Endothelial cell of umbilical vein (primary cell): ENCODE data around the gene NCKAP5. TPM values are rescaled to one million over a fixed set of nuclear protein-coding genes. Genes with fewer than 3 reads are reported as not detected.

ENCODE experiments used
- BruUV-seq: library from RNA; stranded (reverse); fragments of 400-500 nt; replicated peaks from 2 replicates; lab custom pipeline; 2021; lab: Mats Ljungman, UMichigan
- CTCF ChIA-PET: fragments of 300-600, 350-600 bp; sonication (Branson Sonifier 250); formaldehyde crosslinking; loops from one replicate; lab custom pipeline; 2021; ENCODE audit warnings: antibody characterized with exemption, inconsistent platforms; lab: Charles Lee
- POLR2A ChIA-PET: fragments of 300-600, 350-600 bp; sonication (Branson Sonifier 250); formaldehyde crosslinking; loops from one replicate; lab custom pipeline; 2021; ENCODE audit warnings: antibody characterized with exemption, inconsistent platforms; lab: Charles Lee
- DNase-seq: peaks from one replicate; pipeline ENCODE4 v3.0.0-alpha.2; 2011; ENCODE audit warnings: low read depth, low spot score
- FAIRE-seq: peaks from 2 replicates; lab custom pipeline; 2011; peaks lifted over from hg19 to GRCh38; lab: Jason Lieb, UNC
- H2AFZ ChIP-seq: 2 replicates; pipeline ENCODE4 v1.6.0; 2012; ENCODE audit warnings: low read depth, low read length, control low read depth, inconsistent platforms
- H3K27ac ChIP-seq: 2 replicates; pipeline ENCODE4 v1.5.1; 2011; ENCODE audit warnings: low read depth, mild to moderate bottlenecking, control low read depth, low read length, moderate library complexity; ENCODE audit not compliant: insufficient read depth
- H3K27me3 ChIP-seq, 2 experiments: 2 replicates each; pipeline versions ENCODE4 v1.6.0 to v1.6.1; 2011; ENCODE audit warnings: low read length in 2 of 2, mixed read lengths in 1 of 2; ENCODE audit not compliant: control insufficient read depth in 2 of 2, insufficient read depth in 2 of 2
- H3K36me3 ChIP-seq, 2 experiments: 2 replicates in 1 of 2; 3 replicates in 1 of 2; pipeline ENCODE4 v1.5.1; 2011; ENCODE audit warnings: low read length in 2 of 2, mild to moderate bottlenecking in 1 of 2, moderate library complexity in 1 of 2; ENCODE audit not compliant: control insufficient read depth in 2 of 2, insufficient read depth in 2 of 2; ENCODE audit errors: extremely low read depth in 1 of 2
- H3K4me1 ChIP-seq: 3 replicates; pipeline ENCODE4 v1.5.1; 2011; ENCODE audit warnings: mild to moderate bottlenecking, low read length; ENCODE audit not compliant: control insufficient read depth, insufficient read depth; ENCODE audit errors: extremely low read depth
- H3K4me2 ChIP-seq: 2 replicates; pipeline ENCODE4 v1.6.1; 2011; ENCODE audit warnings: low read length, control low read depth, mixed read lengths; ENCODE audit not compliant: insufficient read depth
- H3K4me3 ChIP-seq, 3 experiments: fragments of 200-600 bp in 1 of 3; sonication (generic), shearing (Covaris generic) in 1 of 3; replicated peaks in 1 of 3; 2 replicates each; pipeline ENCODE4 v1.5.1; 2011 to 2016; ENCODE audit warnings: control low read depth in 3 of 3, low read length in 3 of 3, mild to moderate bottlenecking in 2 of 3, inconsistent platforms in 1 of 3, low read depth in 1 of 3, moderate library complexity in 1 of 3; ENCODE audit not compliant: insufficient read depth in 1 of 3
- H3K79me2 ChIP-seq: 2 replicates; pipeline ENCODE4 v1.6.0; 2012; ENCODE audit warnings: low read length, inconsistent platforms; ENCODE audit not compliant: control insufficient read depth, insufficient read depth
- H3K9ac ChIP-seq: replicated peaks from 2 replicates; pipeline ENCODE3; 2011; ENCODE audit warnings: low read length, control low read depth; ENCODE audit not compliant: insufficient read depth; ENCODE audit errors: extremely low read depth
- H3K9me1 ChIP-seq: replicated peaks from 3 replicates; pipeline ENCODE4 v1.6.0; 2011; ENCODE audit warnings: mild to moderate bottlenecking, low read length; ENCODE audit not compliant: control insufficient read depth, insufficient read depth; ENCODE audit errors: extremely low read depth
- H3K9me3 ChIP-seq: replicated peaks from 2 replicates; pipeline ENCODE4 v1.5.1; 2012; ENCODE audit warnings: low read length, inconsistent platforms; ENCODE audit not compliant: control insufficient read depth, insufficient read depth
- H4K20me1 ChIP-seq: replicated peaks from 2 replicates; pipeline ENCODE3; 2011; ENCODE audit warnings: mild to moderate bottlenecking, low read length; ENCODE audit not compliant: control insufficient read depth, insufficient read depth; ENCODE audit errors: extremely low read depth
- CTCF ChIP-seq, 2 donors: IDR thresholded peaks; 1 replicate in 1 of 2; 2 replicates in 1 of 2; pipeline ENCODE4 v1.5.1; 2011; ENCODE audit warnings: low read length in 2 of 2, mild to moderate bottlenecking in 2 of 2, moderate library complexity in 2 of 2, control low read depth in 1 of 2, inconsistent platforms in 1 of 2, low read depth in 1 of 2; ENCODE audit not compliant: insufficient read depth in 1 of 2; ENCODE audit errors: extremely low read depth in 1 of 2
- EZH2 ChIP-seq: IDR thresholded peaks from 2 replicates; pipeline ENCODE4 v1.6.1; 2012; ENCODE audit warnings: borderline replicate concordance, low read depth, mild to moderate bottlenecking, moderate library complexity, low read length, inconsistent platforms; ENCODE audit not compliant: severe bottlenecking
- FOS ChIP-seq: IDR thresholded peaks from 2 replicates; pipeline ENCODE4 v1.6.1; 2011; ENCODE audit warnings: mild to moderate bottlenecking, low read length, moderate library complexity, borderline replicate concordance; ENCODE audit not compliant: insufficient read depth
- GATA2 ChIP-seq: IDR thresholded peaks from 2 replicates; pipeline ENCODE4 v1.7.0; 2011; ENCODE audit warnings: low read depth, mild to moderate bottlenecking, moderate library complexity, mixed read lengths, low read length; ENCODE audit not compliant: insufficient read length, insufficient read depth
- JUN ChIP-seq: IDR thresholded peaks from 2 replicates; pipeline ENCODE4 v1.6.1; 2011; ENCODE audit warnings: borderline replicate concordance, low read depth; ENCODE audit not compliant: insufficient read length, insufficient read depth
- MAX ChIP-seq: IDR thresholded peaks from 2 replicates; pipeline ENCODE4 v1.6.1; 2011; ENCODE audit not compliant: insufficient read depth, insufficient read length
- MYC ChIP-seq: IDR thresholded peaks from one replicate; pipeline ENCODE4 v1.6.1; 2011; ENCODE audit warnings: mild to moderate bottlenecking, low read depth, low read length
- POLR2A ChIP-seq: IDR thresholded peaks from 2 replicates; pipeline ENCODE4 v1.6.1; 2012; ENCODE audit warnings: low read depth, mild to moderate bottlenecking, control low read depth, low read length
- POLR2AphosphoS5 ChIP-seq: IDR thresholded peaks from 2 replicates; pipeline ENCODE4 v1.6.1; 2012; ENCODE audit warnings: low read depth, mild to moderate bottlenecking, control low read depth, low read length, moderate library complexity; ENCODE audit not compliant: insufficient read depth
- dilution Hi-C: fragments of 300-500 bp; cut with MboI; formaldehyde crosslinking; loops from one replicate; pipeline ENCODE4 v1.15.0; 2019; ENCODE audit warnings: low sequenced_read_pairs; ENCODE audit not compliant: extremely low pct_ligation_motif_present
- intact Hi-C: fragments of 100-400 bp; cut with micrococcal nuclease; formaldehyde crosslinking; loops from one replicate; pipeline ENCODE4 v1.10.0; 2022
- polyA plus RNA-seq, 4 experiments: library from polyadenylated mRNA; depleted of rRNA in 3 of 4; stranded (reverse) in 3 of 4; unstranded in 1 of 4; fragments of >200 nt; gene quantifications; 2 replicates each; pipeline versions ENCODE4 v1.2.1 to v1.2.3, GENCODE V29; 2011 to 2012; ENCODE audit warnings: missing spikeins in 1 of 4
- total RNA-seq: library from RNA; stranded (reverse); gene quantifications from 2 replicates; pipeline ENCODE4 v1.2.3, GENCODE V29; 2021

Gene NCKAP5
- total and polyA plus RNA-seq, 2 donors (not counting 3 experiments of a cell fraction or from before 2014, with no cell fraction given), result 0.47 to 3.3 TPM

- ChIA-PET CTCF (no interaction called here), POLR2A (no interaction called here)
- dilution Hi-C loops (no loop called here), intact Hi-C loops (no loop called here)
- Histone ChIP-seq H2AFZ (no peak overlapping the region), H3K9me3 (no peaks in the 10 kb centered on the region), H3K36me3 (no peaks in the 10 kb centered on the region), H3K9me1 (no peaks in the 10 kb centered on the region), H3K4me3 (no peak overlapping the region), H3K27ac (no peak overlapping the region), H3K9ac (no peak overlapping the region), H3K27me3 (no peaks in the 10 kb centered on the region), H3K4me1 (no peaks in the 10 kb centered on the region), H4K20me1 (no peaks in the 10 kb centered on the region), H3K79me2 (no peaks in the 10 kb centered on the region), H3K4me2 (no peak overlapping the region)
- BruUV-seq, result no TSS peak
- TF ChIP-seq MYC, result no peak
- TF ChIP-seq FOS, result no peak
- no peak for TF ChIP-seq CTCF (IDR thresholded peaks at IDR 0.05; ENCODE audit: extremely low read depth in 1 of 2, insufficient read depth in 1 of 2, low read depth in 1 of 2, low read length in 2 of 2)
- TF ChIP-seq EZH2, result no peak
- TF ChIP-seq POLR2AphosphoS5, result no peak
- FAIRE-seq, result no peak
- DNase-seq, result no peak
Observed at GRCh38 chr2:133085646-133086045, 482.6 kb downstream of the NCKAP5 start.

- dilution Hi-C loops (no loop called here), intact Hi-C loops (no loop called here)
- Histone ChIP-seq H2AFZ (no peak overlapping the region), H3K9me3 (no peaks in the 10 kb centered on the region), H3K27ac (no peak overlapping the region), H3K4me1 (no peaks in the 10 kb centered on the region), H3K79me2 (no peaks in the 10 kb centered on the region), H3K4me3 (no peak overlapping the region), H3K9ac (no peak overlapping the region), H3K9me1 (no peaks in the 10 kb centered on the region), H3K27me3 (no peaks in the 10 kb centered on the region), H4K20me1 (no peaks in the 10 kb centered on the region), H3K36me3 (no peaks in the 10 kb centered on the region), H3K4me2 (no peak overlapping the region)
- TF ChIP-seq CTCF (IDR thresholded peaks at IDR 0.05; ENCODE audit: extremely low read depth in 1 of 2, insufficient read depth in 1 of 2, low read depth in 1 of 2, low read length in 2 of 2) (no peak), FOS (no peak), MYC (no peak), MAX (no peak), POLR2A (no peak), JUN (no peak), EZH2 (no peak), POLR2AphosphoS5 (no peak), GATA2 (no peak)
- POLR2A ChIA-PET, result no interaction called here
- FAIRE-seq, result no peak
- no peak for DNase-seq
- no TSS peak for BruUV-seq
- CTCF ChIA-PET, result no interaction called here
Observed at GRCh38 chr2:133082034-133082433, 486.2 kb downstream of the NCKAP5 start.
